Skin of body (tissue), 2 donors: Measurements from ENCODE around the gene CAPRIN1. TPM values are rescaled to one million over a fixed set of nuclear protein-coding genes. Genes with fewer than 3 reads are reported as not detected.

Experiments
- DNase-seq: peaks from one replicate; lab custom pipeline; 2025; lab: John Stamatoyannopoulos, UW
- total RNA-seq: library from RNA; depleted of rRNA; stranded (reverse); fragments of >200 nt; gene quantifications from one replicate; pipeline ENCODE4 v1.2.3, GENCODE V29; 2014

CAPRIN1 gene, protein sequence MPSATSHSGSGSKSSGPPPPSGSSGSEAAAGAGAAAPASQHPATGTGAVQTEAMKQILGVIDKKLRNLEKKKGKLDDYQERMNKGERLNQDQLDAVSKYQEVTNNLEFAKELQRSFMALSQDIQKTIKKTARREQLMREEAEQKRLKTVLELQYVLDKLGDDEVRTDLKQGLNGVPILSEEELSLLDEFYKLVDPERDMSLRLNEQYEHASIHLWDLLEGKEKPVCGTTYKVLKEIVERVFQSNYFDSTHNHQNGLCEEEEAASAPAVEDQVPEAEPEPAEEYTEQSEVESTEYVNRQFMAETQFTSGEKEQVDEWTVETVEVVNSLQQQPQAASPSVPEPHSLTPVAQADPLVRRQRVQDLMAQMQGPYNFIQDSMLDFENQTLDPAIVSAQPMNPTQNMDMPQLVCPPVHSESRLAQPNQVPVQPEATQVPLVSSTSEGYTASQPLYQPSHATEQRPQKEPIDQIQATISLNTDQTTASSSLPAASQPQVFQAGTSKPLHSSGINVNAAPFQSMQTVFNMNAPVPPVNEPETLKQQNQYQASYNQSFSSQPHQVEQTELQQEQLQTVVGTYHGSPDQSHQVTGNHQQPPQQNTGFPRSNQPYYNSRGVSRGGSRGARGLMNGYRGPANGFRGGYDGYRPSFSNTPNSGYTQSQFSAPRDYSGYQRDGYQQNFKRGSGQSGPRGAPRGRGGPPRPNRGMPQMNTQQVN
- total RNA-seq: 162 TPM

- DNase-seq: peak; percentile 93
These were observed at the start of gene CAPRIN1 for GRCh38 chr11:34051349-34052035. CAPRIN1 (plus strand) TSS chr11:34051731; CDS start chr11:34052421, 690 bp downstream.

- no peak for DNase-seq
These were observed 49.1 kb upstream of the CAPRIN1 start for GRCh38 chr11:34002420-34002819.

- no peak for DNase-seq
These were observed 47.3 kb upstream of the CAPRIN1 start for GRCh38 chr11:34004236-34004635.

GRCh38 chr11:34006876-34007275 is 44.7 kb upstream of the CAPRIN1 start:
- no peak for DNase-seq

- no peak for DNase-seq
These were observed 38.8 kb upstream of the CAPRIN1 start for GRCh38 chr11:34012734-34013133.

DNA sequence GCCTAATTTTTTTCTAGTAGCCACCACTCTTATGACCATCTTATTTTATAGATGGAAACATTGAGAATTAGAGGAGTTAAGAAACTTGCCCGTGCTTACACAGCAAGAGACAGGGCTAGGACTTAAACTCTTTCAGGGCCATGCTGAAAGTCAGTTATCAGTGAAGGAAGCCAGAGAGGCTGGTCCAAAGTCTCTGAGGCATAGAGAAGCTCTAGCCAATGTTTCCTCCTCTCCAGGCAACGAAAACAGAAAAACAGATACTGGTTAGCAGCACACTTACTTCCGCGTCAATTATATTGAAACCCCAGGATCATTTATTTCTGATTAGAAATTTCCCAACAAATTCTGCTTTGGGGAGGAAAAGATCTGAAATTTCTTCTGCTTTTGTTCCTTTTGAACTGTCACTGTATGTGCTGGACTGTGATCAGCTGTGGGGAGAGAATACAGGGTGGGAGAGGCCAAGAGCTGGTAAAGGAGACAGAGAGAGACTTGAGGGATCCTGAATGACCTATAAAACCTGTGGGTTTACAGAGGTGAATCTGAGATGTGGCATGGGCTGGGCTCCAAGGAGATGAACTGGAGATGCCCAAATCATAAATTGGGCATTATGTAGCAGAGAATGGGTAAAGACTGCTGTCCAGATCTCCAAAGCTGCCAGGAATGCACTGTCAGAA is 37.5 kb upstream of the CAPRIN1 start:
- no peak for DNase-seq

DNA sequence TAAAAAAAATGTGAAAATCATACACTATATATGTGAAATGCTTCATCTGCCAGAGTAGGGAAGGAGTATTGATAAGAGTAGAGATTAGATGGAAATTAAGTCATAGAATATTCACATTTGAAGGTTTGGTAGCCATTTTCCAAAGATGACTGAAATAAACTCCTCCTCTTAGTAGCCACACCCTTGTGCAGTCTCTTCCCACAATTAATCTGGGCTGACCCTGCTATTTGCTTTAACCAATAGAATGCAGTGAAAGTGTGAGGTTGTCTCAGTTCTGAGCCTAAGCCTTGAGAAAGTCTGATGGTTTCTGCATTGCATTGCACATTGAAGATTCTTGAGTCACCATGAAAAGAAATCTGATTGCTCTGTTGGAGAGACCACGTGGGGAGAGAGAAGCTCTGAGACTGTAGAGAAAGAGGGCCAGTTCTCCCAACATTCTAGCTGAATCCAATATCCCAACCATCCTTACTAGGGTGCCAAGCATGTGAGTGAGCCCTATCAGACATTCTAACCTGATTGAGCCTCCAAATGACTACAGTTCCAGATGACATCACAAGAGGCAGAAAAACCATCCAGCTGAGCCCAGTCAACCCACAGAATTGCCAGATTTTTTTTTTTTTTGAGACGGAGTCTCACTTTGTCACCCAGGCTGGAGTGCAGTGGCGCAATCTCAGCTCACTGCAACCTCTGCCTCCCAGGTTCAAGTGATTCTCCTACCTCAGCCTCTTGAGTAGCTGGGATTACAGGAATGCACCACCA is 29.4 kb upstream of the CAPRIN1 start:
- no peak for DNase-seq

DNA sequence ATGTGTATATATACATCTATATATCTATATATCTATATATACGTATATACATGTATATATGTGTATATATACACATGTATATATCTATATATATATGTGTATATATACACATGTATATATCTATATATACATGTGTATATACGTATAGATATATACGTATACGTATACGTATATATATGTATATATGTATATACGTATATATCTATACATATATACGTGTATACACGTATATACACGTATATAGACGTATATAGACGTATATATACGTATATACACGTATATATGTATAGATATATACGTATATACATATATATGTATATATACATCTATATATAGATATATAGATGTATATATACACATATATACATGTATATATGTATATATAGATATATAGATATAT is 25.1 kb upstream of the CAPRIN1 start:
- DNase-seq: no peak

GRCh38 chr11:34027516-34028408 is 23.8 kb upstream of the CAPRIN1 start:
- DNase-seq: no peak

- no peak for DNase-seq
These were observed 23.1 kb upstream of the CAPRIN1 start for GRCh38 chr11:34028425-34028824.

- no peak for DNase-seq
These were observed 22.4 kb upstream of the CAPRIN1 start for GRCh38 chr11:34029176-34029575.

DNA sequence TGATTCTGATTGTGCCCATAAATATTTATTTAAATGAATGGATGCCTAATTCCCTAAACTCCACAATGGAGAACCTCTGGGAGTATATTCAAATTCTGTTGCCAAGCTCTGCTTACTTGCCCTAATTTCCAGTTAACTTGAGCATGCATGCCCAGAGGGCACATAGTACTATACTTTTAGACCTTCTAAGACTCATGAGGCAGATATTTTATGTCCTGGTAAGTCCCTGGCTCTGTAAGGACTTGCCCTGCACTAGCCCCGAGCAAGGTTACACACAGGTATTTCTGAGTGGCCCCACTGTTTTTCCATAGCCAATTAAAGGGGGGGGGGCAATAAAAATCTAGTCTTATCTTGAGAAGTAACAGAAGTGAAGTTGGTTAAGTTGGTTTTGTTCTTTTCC is 21.1 kb upstream of the CAPRIN1 start:
- no peak for DNase-seq

DNA sequence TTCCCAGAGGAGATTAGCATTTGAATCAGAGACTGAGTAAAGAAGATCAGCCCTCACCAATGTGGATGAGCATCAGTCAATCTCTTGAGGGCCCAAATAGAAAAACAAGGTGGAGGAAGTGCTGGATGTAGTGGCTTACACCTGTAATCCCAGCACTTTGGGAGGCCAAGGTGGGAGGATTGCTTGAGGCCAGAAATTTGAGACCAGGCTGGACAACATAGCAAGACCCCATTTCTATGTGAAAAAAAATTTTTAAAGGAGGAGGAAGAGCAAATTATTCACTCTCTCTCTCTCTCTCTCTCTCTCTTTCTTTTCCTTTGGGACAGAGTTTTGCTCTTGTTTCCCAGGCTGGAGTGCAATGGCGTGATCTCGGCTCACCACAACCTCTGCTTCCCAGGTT is 18.1 kb upstream of the CAPRIN1 start:
- DNase-seq: no peak

GRCh38 chr11:34034053-34034452 is 17.5 kb upstream of the CAPRIN1 start:
- DNase-seq: no peak

GRCh38 chr11:34036456-34036855 is 15.1 kb upstream of the CAPRIN1 start:
- DNase-seq: no peak

DNA sequence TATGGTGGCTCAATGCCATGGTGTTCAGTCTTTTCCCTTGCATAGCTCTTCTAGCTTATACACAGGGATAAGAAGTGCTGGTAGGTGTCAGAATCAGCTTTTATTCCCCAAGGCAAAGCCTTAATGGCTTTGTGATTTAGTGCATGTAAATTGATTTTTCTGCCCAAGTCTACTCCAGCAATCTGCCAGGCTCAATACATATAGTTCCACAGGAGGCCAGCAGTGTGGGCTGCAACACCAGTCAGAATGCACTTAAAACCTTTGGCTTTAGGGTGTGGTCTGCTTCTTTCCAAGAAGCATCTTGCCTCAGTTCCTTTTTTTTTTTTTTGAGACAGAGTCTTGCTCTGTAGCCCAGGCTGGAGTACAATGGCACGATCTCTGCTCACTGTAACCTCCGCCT is 14.5 kb upstream of the CAPRIN1 start:
- DNase-seq: no peak

DNA sequence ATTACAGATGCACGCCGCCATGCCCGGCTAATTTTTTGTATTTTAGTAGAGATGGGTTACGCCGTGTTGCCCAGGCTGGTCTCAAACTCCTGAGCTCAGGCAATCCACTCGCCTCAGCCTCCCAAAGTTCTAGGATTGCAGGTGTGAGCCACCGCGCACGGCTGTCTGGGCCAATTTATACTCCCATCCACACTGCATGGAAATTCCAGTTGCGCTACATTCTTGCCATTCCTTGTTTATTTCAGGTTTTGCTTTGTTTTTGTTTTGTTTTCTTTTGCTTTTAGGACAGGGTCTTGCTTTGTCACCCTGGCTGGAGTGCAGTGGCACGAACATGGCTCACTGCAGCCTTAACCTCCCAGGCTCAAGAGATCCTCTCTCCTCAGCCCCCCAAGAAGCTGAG is 11.0 kb upstream of the CAPRIN1 start:
- no peak for DNase-seq

DNA sequence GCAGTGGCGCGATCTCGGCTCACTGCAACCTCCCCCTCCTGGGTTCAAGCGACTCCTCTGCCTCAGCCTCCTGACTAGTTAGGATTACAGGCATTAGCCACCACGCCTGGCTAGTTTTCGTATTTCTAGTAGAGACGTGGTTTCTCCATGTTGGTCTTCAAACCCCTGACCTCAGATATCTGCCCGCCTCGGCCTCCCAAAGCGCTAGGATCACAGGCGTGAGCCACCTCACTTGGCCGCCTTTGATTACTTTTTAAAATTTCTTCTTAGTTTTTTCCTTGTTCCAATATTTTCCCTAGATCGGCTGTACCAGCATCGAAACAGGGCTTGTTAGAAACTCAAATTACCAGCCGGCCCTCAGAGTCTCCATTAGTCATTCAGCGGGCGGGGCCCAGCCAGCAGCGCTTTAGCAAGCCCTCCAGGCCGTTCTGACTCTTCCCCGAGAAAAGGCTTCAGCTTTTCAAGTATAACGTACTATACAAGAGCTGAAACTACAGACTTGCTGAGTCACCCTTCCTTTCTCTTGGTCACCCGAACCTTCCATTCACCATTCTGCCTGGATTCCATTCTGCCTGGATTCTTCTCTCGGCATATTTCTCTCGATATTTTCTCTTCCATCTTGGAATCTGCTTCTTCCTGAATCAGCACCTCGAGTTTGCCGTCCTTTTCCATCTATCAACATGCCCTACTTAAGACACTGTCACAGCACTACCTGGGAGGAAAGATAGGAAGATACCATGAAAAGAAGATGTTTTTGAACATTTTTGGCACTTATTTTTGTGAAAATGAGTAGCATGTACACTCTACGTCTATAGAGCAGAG is 6.7 kb upstream of the CAPRIN1 start:
- DNase-seq: no peak

- DNase-seq: no peak
These were observed 2.5 kb upstream of the CAPRIN1 start for GRCh38 chr11:34049028-34049427.
